Activated CD4-positive, CD25-positive, alpha-beta regulatory T cell treated with anti-CD3 and anti-CD28 coated beads, Interleukin-2, amount 50 U/mL, for 72 hours (primary cell): ENCODE results near the gene HSPA12A.

Experiments
- DNase-seq: peaks from one replicate; pipeline ENCODE4 v3.0.0; 2021

The HSPA12A gene

DNA sequence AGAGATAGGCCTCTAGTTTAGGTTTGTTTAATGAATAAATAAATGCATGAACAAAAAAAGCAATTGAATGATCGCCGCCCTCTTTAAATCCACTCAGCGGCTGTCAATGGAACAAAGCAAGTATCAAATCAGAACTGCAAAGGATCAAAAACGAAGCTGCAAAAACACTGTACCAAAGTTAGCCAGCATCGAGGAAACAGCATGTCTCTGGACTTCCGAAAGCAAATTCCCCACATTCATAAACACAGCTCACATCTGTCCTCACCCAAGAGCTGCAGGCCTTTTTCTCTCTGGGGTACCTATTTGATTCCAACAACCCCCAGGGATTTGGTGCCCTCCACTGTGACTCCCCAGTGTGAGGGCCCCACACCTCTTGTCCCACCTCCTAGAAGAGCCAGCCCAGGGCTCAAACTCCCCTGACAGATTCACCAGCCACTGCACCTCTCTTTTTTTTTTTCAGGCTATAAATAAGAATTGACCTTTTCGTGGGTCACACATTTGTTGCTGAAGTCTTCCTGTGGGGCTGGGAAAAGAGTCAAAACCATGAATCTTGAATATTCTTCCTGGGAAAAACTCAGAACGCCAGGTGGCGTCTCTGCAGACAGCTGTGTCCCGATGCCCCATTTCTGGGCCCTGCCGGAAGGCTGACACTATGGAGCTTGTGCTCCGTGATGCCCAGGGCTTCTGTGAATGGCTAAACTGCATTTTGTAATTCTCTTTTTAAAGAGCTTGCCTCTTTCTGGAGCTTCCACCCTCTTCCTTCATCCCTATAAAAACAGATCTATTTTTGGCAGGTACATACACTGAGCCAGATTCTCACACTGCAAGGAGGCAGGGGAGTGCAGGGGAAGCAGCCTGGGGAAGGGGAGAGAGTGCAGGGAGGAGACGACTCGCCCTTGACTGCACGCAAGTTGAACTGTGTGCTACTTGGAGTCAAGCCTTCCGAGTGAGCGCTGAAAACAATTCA is 51.7 kb downstream of the HSPA12A start:
- no peak for DNase-seq

DNA sequence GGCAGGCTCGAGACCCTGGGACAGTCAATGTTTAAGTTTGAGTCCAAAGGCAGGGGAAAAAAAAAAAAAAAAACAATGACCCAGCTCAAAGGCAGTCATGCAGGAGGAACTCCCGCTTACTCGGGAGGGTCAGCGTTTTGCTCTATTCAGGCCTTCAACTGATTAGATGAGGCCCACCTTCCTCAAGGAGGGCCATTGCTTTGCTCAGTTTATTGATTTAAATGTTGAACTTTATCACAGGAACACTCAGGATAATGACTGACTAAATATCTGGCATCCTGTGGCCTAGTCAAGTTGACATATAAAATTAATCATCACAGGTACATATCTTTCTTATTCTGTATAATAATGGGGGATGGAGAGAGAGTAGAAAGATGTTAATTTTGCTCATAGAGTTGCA is 52.6 kb downstream of the HSPA12A start:
- DNase-seq, result no peak

DNA sequence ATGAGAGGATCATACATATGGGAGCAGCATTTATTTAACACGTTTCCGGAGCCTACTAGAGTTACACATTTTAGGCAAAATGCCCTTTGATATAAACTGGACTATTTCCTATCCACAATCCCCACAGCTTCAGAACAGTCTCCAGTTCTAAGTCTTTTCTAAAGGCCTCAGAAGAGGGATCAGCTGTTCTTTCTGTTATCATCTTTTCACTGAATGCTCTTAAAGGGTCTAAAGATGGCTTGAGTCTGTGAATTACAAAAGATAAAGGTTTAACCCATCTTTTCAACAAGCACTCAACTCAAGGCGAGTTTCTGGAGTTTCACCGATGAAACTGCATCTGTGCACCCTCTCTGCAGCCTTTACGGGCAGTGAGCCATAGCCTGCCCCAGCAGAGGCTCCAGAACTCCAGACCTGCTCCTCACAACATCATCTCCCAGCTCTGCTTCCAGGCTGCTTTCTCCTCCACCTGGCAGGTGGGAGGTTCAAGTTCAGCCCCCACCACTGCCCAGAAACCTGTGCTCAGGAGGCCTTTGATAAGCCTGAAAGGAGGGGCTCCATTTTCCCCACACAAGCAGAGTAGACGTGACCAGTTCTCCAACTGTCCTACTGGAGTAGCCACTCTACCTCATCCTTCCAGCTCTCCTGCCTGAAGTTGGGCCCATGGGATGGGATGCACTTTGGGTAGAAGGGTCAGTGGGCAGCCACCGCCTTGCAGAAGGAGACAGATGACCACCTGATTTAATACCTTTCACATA is 53.4 kb downstream of the HSPA12A start:
- no peak for DNase-seq

DNA sequence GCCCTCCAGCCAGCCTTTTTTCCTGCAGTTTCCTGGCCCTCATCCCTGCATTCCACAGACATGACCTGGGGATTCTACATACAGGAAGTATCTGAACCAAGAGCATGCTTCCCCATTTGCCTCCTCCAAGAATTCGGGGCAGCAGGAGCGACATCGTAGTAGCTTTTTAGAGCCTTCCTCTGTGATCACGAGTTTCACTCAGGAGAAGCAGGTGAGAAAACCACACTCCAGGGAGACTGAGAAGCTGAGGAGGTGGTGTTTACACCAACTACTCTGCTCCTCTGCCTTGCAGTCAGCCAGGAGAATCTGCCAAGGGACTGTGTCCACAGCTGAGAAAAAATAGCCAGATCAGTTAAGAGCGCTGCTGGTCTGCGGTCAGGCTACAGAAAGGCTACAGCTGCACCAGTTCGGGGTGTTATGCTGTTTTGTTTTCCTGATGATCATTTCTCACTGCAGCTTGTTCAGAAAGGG is 54.1 kb downstream of the HSPA12A start:
- DNase-seq, result no peak

DNA sequence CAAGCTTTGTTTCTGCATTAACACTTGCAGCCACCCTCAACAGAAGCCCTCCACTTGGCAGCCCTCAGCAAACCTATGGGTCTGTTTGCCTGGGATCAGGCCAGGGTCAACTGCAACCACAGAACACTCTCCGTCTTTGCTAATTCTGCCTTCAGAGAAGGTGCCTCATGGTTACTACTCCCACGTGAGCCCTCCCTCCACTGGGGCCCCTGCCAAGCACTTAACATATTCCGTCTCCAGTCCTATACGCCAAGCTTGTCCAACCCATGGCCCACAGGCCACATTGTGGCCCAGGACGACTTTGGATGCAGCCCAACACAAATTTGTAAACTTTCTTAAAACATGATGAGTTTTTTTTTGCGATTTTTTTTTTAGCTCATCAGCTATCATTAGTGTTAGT is 54.7 kb downstream of the HSPA12A start:
- no peak for DNase-seq

DNA sequence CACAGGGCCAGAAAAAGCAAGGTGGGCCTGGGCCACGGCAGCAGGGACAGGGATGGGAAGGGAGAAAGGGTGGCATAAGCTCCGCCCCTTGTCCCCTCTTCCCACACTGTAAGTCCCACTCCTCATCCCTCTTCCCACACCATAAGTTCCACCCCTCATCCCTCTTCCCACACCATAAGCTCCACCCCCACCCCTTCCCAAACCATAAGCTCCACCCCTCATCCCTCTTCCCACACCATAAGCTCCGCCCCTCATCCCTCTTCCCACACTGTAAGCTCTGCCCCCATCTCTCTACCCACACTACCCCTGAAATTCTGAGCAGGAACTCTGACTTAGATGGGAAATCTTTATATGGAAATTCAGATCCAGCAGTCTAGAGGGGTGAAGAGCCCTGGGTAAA is 55.7 kb downstream of the HSPA12A start:
- DNase-seq, result no peak

DNA sequence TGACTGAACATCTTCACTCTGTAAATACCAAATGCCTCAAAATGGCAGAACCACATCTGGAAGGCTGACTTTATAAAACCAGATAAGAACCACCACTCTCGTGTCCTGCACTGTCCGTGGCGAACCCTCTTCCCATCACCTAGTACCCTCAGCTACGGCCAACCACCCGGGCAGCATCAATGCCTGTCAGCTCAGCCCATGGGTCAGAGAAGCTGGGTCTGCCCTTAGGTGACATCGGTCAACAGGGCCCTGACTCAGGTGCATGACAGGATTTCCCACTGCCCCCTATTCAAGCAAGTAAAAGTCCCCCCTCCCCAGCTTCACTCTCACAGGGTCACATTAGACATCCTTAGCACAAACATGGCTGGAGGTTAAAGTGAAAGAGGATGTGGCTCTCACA is 56.6 kb downstream of the HSPA12A start:
- DNase-seq, result no peak

DNA sequence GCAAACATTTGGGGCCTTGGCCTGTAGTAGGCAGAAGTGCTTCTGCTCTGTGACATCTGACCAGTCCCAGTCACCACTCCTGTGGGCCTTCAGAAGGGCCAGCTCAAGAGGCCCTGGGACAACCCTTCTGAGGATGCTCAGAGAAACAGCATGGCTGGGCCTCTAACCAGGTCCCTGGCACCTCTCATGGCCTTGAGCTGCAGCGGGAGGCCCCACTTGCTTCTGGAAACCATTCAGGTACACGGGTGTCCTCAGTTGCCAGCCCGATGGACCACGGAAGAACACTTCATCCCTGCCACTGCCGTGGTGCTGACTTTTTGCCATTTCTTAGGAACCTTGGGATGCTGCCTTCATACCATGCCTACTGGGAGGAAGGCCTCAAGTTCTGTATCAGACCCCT is 57.6 kb downstream of the HSPA12A start:
- DNase-seq, result no peak

DNA sequence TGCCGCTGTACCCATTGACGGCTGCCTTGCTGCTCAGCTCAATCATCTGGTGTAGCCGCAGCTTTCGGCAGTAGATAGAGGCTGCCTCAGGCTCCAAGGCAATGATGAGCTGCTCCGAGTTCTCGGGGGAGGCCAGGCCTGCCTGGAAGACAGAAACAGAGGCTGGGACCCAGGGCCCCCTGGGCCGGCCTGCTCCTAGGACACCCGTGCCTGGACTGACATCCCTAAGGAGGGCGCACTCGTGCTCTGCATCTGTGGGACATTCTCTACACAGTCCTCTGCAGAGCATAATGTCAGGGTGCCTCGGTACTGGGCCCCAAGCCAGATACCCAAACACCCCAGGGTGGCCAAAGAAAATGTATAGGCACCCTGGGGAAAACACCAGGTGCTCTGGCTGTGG is 58.5 kb downstream of the HSPA12A start:
- DNase-seq, result no peak

DNA sequence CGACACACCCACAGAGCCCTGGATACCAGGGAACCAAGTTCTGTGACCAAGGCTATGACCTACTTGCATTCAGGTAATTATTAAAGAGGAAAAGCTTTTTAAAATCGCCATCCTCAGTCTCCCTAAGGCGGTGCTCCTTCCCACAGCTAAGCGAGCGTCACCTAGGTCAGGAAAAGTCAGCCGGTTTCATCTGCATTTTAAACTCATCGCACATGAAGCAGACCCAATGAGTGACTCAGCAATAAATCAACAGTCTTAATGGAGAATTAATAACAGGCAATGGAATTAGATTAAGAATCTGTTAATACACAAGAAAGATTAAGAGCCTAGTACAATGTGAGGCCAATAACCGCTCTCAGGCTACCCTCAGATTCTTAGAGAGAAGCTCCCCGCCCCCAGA is 59.2 kb downstream of the HSPA12A start:
- no peak for DNase-seq

DNA sequence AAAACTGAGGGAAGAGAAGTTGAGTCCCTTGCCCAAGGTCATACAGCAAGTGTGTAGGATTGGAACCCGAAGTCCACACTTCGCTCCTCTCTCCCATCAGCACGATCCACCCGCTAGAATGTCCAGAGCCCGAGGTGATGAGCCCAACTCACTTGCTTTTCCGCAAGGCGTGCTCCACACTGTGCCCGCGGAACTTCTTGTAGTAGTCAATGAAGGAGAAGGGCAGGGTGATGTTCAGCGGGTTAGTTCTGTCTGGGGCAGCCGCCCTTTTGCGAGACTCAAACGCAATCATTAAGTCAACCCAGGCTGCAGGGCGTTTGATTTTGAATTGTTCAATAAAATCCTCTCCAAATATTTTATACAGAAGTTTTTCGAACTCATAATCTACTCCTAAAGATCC is 63.0 kb downstream of the HSPA12A start:
- no peak for DNase-seq

DNA sequence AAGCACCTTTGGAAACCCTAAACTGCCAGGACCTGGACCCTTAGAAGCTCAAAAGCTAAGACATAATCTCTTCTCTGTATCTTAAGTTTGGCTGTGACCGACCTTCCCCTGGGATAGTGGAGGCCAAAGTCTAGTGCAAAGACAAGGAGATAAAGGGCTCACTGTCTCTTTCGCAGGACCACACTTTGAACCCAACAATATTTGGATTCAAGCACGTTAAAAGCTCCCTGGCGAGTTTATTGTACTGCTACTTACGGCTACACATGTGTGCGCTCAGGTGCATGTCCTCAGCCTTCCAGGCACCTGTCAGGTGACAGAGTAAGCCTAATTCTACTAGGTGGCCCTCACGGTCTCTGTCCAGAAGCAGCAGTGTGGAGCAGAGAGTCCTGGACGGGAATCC is 65.7 kb downstream of the HSPA12A start:
- no peak for DNase-seq

DNA sequence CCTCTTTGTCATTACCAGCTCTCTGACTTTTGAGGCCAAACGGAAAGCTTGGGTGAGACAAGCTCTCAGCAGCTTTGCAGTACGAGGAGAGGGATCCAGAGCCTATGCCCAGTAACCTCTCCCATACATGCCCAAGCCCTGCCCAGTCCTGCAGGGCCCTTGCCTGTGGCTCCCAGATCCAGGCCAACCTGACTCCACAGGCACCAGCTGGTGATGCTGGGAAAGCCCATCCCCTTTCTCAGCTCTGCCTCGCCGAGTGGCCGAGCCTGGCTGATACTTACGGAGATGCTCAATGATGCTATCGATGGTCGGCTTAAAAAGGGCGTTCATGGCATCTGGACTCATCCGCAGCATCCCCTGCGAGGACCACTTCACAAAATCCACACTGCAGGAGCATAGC is 66.2 kb downstream of the HSPA12A start:
- no peak for DNase-seq

DNA sequence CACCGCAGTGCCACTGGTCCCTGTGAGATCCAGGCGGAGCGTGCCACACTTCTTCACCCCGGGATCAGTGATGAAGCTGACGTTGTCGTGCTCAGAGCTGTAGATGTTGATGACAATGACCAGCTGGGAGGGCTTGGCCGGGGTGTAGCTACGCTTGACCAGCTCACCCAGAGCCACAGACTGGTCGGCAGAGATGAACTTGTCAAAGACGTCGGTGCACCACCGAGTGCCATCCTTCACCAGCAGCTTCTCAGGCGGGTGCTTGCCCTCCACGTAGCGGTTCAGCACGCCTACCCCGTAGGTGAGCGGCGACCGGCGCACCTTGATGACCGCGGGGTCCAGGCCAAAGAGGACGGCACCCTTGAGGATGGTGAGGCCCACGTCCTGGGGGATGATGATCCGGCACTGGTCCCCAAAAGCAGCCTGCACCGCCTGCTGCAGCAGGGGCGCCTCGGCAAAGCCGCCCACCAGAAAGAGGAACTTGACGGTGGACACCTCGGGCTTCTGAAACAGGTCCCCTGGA is 67.4 kb downstream of the HSPA12A start:
- no peak for DNase-seq

DNA sequence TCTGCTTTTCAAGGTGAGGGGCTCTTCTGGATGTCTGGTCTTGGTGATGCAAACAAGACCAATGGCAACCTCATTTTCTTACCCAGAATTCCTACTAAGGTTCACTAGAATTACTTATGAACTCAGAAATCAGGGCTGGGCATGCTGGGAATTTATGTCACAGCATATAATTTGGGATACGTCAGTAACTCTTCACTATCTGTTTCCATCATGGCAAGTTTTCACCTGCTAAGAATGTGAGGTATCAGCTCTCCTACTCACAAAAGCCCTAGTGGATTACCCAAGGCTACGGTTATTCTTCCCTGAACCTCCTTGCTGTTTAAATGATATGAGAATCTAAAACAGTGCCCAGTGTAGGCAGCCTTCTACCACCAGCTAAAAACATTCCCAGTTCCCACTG is 68.5 kb downstream of the HSPA12A start:
- DNase-seq, result no peak

DNA sequence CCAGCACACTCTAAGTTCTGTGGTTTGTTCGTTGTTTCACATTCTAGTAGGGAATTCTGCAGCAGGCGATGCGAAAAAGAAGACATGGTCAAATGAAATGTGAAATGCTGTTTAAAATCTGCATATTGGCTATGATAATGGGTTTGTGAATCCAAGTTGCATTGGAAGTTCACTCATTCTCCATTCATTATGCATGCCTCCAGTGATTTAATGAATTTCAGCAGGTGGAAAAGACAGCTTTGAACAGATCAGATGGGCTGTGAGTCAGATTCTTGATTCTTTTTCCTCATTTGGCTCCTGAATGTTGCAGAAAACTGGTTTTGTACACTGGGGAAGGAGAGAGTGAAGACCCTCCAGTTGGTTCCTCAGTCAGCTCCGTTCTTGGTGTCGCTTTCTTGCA is 69.5 kb downstream of the HSPA12A start:
- DNase-seq, result no peak

DNA sequence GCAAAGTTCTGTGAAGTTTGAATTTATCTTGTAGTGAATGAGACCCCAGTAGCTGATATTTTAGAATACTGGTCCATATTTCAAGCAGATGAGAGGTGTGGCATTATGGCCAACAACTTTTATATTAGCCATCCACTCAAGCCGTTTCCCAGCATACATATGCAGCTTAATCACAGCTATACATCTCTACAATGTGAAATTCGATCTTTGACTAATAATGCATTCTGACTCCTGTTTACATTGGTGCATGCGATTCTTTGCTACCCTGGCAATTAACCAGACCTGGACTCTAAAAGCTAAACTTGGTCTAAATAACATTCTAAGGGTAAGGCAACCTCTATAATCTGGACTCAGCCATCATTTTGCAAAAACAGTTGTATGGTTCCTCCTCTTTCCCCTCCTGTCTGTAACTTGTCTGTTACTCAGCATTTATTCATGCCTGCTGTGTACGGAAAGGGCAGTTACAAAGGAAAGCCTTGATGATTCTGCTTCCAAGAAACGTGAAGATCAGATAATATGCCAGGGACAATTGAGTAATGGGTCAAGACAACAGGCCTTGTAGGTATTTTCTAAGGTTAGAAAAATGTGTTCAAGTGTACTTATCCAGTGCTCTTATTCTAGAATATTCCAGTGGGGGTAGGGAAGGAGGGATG is 71.0 kb downstream of the HSPA12A start:
- DNase-seq, result no peak

DNA sequence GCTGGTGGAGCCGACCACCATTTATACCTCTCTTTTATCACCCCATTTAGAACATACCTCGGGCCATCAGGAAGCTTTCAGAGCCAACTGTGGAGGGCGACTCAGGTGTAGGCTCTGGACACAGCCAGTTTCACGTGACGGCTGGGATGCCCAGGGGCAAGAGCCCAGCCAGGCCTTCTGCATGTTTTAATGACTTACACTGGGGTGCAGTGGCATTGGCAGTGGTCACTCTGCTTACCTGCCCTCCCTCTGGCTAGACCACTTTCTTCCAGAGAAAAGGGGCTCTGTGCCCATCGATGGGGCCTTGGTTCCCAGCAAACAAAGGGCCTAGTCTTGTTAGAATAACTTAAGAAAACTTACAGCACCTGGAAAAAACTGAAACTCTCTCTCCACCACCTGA is 71.7 kb downstream of the HSPA12A start:
- DNase-seq, result no peak

DNA sequence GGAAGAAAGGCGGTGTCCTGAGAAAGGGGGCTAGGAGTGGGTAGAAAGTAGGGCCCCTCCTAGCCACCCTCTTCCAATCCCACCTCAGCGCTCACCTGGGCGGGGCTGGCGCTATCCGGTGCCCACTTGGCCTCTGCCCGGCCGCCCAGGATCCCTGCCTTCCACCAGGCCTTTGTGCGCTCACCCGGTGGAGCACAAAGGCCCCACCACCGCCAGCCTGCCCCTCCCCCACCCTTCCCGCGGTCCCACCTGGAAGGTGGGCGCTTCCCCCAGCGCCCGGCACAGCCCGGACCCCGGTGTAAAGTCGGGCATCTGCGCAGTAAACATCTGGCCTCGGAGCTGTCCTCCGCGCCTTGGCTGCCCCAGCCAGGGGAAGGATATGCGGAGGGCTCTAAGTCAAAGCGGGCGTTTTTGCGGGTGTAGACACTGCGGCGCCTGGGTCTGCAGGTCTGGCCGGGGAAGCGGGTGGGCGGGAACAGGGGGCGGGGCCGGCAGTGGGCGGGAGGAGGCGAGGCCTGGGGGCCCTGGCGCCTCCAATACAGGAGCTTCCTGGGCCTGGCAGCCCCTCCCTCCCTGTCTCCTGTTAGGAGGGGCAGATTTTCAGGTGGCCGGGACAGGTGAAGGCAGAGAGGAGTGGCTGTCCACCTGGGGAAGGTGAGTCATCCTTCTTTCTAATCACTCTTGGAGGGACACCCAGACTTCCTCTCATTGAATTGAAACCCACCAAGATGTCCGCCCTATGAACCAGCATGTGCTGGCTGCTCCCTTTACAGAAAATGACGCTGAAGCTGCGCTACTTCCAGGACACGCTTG is 72.3 kb downstream of the HSPA12A start:
- DNase-seq, result no peak

DNA sequence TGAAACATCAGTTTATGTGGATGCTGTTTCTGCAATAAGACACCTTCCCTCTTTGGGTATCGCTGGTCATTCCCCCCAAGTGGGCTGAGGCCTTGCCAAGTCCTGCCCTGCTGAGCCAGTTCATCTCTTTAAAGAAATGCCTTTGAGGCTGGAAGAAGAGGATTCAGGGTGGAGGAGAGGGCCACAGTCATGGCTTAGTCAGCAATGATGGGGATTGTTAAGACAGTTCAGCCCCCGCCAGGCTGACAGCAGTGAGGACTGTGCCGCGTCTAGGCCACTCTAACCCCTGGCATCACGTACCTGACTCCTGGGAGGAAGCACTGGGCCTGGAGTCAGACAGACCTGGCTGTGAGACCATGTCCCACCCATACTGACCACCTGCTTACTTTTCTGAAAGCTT is 73.3 kb downstream of the HSPA12A start:
- DNase-seq, result no peak

DNA sequence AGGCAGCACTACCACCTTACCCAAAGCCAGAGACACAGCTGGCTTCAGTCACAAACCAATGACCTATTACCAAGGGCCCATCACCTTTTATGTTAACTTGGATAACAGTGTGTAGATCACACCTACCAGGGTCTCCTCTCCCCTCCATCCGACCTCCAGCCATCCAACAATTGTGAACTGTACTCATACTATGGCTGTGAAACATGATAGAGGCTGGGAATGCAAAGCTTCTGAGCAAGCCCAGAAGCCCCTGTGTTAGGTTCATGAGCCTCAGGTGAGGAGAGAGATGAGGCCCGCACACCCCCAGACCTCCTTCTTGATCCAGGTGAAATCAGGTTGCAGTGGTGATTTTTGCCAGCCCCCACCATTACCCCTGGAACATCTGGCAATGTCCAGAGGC is 73.9 kb downstream of the HSPA12A start:
- no peak for DNase-seq

DNA sequence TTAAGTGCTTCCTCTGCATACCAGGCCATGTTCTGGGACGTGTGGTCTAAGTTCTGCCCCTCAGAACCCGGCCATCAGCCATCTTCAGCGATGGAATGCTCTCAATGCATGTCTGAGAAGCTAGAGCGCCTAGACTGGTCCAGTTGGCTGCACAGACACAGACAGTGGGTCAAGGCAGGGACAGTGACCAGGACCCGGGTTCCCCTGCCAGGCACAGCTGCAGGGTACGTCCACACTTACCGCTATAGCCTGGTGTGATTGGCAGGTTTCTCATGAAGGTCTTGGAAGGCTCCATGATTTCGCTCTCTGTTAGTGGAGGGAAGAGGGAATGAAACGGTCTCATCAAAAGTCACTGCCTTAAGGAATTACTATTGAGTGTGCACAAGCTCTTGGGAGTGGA is 74.3 kb downstream of the HSPA12A start:
- DNase-seq, result no peak

DNA sequence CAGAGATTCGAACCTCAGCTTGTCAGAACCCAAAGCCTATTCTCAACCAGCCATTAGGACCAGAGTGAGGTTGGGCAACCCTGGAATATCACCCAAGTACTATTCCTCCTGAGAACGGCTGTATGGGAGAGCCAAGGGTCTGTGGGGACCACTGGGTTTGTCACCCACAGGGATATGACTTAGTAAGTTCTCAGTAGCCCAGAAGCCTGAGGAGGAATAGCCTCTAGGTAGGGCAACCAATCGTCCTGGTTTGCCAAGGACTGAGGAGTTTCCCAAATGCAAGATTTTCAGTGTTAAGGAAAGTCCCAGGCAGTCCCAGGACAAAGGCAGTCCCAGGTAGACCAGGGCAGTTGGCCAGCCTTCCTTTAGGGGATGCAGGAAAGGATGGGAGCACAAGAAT is 74.9 kb downstream of the HSPA12A start:
- DNase-seq, result no peak
